DMS79 (cell line): Measurements from ENCODE around the gene ATG4B.
"Not testable (repeated sequence)": the region's sequence is repeated elsewhere in the genome, so short reads cannot be mapped to it uniquely, and the experiment has no call there.

Experiments
- DNase-seq: peaks from one replicate; lab custom pipeline; 2025; lab: John Stamatoyannopoulos, UW

ATG4B gene

GRCh38 chr2:241637018-241637794, at the start of gene ATG4B, which contains the start of gene THAP4:
Gene ATG4B, plus strand, starts transcription at chr2:241637693. Its CDS starts 22 bp downstream, at chr2:241637715.
Gene THAP4, minus strand, starts transcription at chr2:241637158. Its CDS starts 141 bp downstream, at chr2:241637017.
- peak; percentile 44 for DNase-seq

GRCh38 chr2:241589863-241590262, 47.6 kb upstream of the ATG4B start:
- DNase-seq, result not testable (repeated sequence)

- DNase-seq, result not testable (repeated sequence)
These were observed 46.7 kb upstream of the ATG4B start for GRCh38 chr2:241590496-241591455.

GRCh38 chr2:241592126-241592845, 45.2 kb upstream of the ATG4B start:
- DNase-seq, result no peak

- DNase-seq, result no peak
These were observed 44.2 kb upstream of the ATG4B start for GRCh38 chr2:241593271-241593670.

GRCh38 chr2:241595600-241596140, 41.8 kb upstream of the ATG4B start:
- DNase-seq, result no peak

- no peak for DNase-seq
These were observed 39.9 kb upstream of the ATG4B start for GRCh38 chr2:241597561-241597960.

- no peak for DNase-seq
These were observed 39.4 kb upstream of the ATG4B start for GRCh38 chr2:241598061-241598460.

GRCh38 chr2:241598487-241598886, 39.0 kb upstream of the ATG4B start:
- DNase-seq, result no peak

GRCh38 chr2:241599615-241600014, 37.9 kb upstream of the ATG4B start:
- no peak for DNase-seq

GRCh38 chr2:241601841-241602240, 35.7 kb upstream of the ATG4B start:
- no peak for DNase-seq

GRCh38 chr2:241602720-241603119, 34.8 kb upstream of the ATG4B start:
- DNase-seq, result no peak

GRCh38 chr2:241603686-241604085, 33.8 kb upstream of the ATG4B start:
- DNase-seq, result no peak

GRCh38 chr2:241606186-241606585, 31.3 kb upstream of the ATG4B start:
- DNase-seq, result no peak

GRCh38 chr2:241607162-241607885, 30.2 kb upstream of the ATG4B start:
- DNase-seq, result no peak

- DNase-seq, result no peak
These were observed 28.6 kb upstream of the ATG4B start for GRCh38 chr2:241608881-241609280.

GRCh38 chr2:241609859-241610793, 27.4 kb upstream of the ATG4B start:
- DNase-seq, result peak; percentile 74

- DNase-seq, result no peak
These were observed 26.4 kb upstream of the ATG4B start for GRCh38 chr2:241611062-241611461.

- peak; percentile 78 for DNase-seq
These were observed 25.1 kb upstream of the ATG4B start for GRCh38 chr2:241612156-241613016.
